Progenitor cell of endocrine pancreas (in vitro differentiated cells): ENCODE data around the gene HOXB6. TPM values are rescaled to one million over a fixed set of nuclear protein-coding genes. Genes with fewer than 3 reads are reported as not detected.

Experiments
- DNase-seq: peaks from one replicate; pipeline ENCODE4 v3.0.0; 2021; ENCODE audit warnings: low spot score; ENCODE audit not compliant: unreplicated experiment
- H3K27ac Mint-ChIP-seq: 2 replicates; pipeline ENCODE4 v1.8.0; 2021; ENCODE audit warnings: mild to moderate bottlenecking, moderate library complexity, mixed read lengths
- H3K27me3 Mint-ChIP-seq: 2 replicates; pipeline ENCODE4 v1.8.0; 2021; ENCODE audit warnings: mixed read lengths
- H3K36me3 Mint-ChIP-seq: 2 replicates; pipeline ENCODE4 v1.8.0; 2022; ENCODE audit warnings: mixed read lengths; ENCODE audit not compliant: insufficient read depth
- H3K4me1 Mint-ChIP-seq: 2 replicates; pipeline ENCODE4 v1.8.0; 2021; ENCODE audit warnings: low read depth, mixed read lengths
- H3K4me3 Mint-ChIP-seq: 2 replicates; pipeline ENCODE4 v1.8.0; 2021; ENCODE audit warnings: low read depth, mild to moderate bottlenecking, moderate library complexity, mixed read lengths
- H3K9me3 Mint-ChIP-seq: 2 replicates; pipeline ENCODE4 v1.8.0; 2021; ENCODE audit warnings: low read depth, mixed read lengths
- total RNA-seq: library from RNA; stranded (reverse); gene quantifications from 2 replicates; pipeline ENCODE4 v1.2.1, GENCODE V29; 2021
- TF ChIP-seq, protein P1 (sequence below): fragments of 200-600 bp; sonication (generic); IDR thresholded peaks from one replicate; pipeline ENCODE4 v1.5.0; 2021; ENCODE audit warnings: antibody characterized with exemption, mild to moderate bottlenecking; ENCODE audit not compliant: unreplicated experiment

Gene HOXB6
- total RNA-seq, 1 donor from 2014 or later: 0.96 TPM

DNA sequence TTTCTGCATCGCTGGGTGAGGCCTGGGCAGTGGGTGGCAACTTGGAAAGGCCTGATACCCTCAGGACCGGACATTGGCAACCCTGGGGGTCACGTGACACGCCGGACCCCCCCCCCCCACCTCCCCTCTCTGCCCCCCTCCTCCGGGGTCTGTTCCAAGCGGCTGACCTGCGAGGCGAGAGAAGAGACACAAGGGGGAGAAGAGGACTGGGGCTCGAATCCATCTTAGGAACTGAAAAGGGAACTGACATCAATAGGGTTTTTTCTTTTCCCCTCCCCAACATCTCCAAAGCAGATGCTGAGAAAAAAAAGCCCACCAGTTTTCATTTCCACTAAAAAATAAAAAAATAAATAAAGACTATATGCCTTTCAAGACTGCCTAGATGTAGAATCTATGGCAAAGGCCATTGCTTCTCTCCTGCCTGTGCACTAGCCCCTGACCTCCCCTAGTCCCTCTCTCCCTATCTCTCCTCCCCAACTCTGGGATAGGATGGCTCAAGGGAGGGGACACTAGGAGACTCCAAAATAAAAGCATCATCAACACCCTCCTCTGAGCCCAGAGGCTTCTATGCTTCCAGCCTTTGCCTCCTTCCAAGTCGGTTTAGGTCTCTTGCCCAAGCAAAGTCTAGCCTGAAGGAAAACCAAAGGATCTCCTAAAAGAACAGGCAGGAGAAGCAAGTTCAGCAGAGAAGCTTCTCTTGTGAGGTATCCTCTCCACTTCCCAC lies 52.2 kb downstream of the HOXB6 start:
- TF ChIP-seq, protein P1, sequence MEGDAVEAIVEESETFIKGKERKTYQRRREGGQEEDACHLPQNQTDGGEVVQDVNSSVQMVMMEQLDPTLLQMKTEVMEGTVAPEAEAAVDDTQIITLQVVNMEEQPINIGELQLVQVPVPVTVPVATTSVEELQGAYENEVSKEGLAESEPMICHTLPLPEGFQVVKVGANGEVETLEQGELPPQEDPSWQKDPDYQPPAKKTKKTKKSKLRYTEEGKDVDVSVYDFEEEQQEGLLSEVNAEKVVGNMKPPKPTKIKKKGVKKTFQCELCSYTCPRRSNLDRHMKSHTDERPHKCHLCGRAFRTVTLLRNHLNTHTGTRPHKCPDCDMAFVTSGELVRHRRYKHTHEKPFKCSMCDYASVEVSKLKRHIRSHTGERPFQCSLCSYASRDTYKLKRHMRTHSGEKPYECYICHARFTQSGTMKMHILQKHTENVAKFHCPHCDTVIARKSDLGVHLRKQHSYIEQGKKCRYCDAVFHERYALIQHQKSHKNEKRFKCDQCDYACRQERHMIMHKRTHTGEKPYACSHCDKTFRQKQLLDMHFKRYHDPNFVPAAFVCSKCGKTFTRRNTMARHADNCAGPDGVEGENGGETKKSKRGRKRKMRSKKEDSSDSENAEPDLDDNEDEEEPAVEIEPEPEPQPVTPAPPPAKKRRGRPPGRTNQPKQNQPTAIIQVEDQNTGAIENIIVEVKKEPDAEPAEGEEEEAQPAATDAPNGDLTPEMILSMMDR: no peak
- Mint-ChIP-seq H3K9me3 (no peaks in the 10 kb centered on the region), H3K4me1 (peaks cover 40% of the 10 kb centered on the region), H3K27me3 (peaks cover 82% of the 10 kb centered on the region), H3K27ac (peak overlapping the region; percentile 50), H3K36me3 (peaks cover 10% of the 10 kb centered on the region), H3K4me3 (peak overlapping the region; percentile 31)
- DNase-seq: no peak

DNA sequence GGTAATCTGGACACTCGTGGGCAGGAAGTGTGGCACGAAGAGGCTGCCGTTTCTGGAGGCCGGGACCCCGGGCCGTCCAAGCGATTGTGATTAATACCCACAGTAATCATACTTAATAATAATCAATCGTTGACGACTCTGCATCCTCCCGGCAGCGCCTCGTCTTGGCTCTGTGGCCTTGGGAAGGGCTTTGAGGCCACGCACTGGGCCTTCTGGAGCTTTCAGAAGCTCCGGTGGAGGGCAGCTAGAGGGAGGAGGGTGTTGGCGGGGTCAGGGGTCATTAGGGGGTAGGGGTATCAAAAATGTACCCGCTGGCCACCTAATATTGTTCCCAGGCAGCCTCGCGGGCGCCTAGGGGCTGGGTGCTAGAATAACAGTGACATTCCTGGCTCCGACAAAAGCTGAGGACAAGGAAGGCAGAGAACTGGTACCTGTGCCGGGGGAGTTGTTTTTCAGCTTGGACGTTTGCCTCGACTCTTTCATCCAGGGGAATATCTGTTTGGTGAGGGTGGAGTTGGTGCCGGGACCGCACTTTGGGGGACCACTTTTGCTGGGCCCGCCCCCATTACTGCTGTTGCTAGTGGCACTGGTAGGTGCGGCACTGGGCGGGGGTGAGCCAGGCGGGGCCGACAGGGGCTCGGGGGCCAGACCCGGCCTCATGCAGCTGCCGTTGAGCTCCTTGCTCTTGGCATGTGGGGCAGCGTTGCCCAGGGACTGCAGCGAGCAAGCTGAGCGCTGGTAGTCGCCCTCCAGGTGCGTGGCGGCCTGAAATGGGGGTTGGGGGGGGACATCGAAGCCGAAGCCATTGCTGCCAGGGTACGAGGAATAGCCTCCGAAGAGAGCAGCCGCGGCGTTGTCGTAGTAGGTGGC lies 53.0 kb downstream of the HOXB6 start:
- peaks cover 42% of the 10 kb centered on the region for H3K4me1 Mint-ChIP-seq

DNA sequence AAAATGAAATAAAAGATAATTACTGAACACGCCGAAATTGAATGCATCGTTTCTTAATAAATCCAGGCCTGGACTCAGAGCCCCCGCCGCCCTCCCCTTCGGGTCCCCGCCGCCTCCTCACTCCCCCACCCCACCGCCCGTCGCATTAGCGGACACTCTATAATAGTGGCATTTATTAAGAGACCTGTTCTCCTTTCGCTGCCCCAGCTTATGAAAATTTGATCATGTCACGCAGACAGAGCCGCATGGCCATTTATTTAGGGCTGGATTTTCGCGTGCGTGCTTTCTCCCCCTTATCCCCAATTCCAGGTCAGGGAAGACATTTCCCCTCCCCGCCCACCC lies 53.6 kb downstream of the HOXB6 start:
- Mint-ChIP-seq H3K4me3 (peak overlapping the region; percentile 31), H3K4me1 (peaks cover 41% of the 10 kb centered on the region), H3K27me3 (peaks cover 83% of the 10 kb centered on the region), H3K27ac (no peak overlapping the region), H3K36me3 (peaks cover 10% of the 10 kb centered on the region), H3K9me3 (no peaks in the 10 kb centered on the region)
- DNase-seq: no peak
- TF ChIP-seq, protein P1: no peak

More for the DNA sequence above, 53.0 kb downstream of the HOXB6 start:
- Mint-ChIP-seq H3K4me3 (no peak overlapping the region), H3K9me3 (no peaks in the 10 kb centered on the region), H3K36me3 (peaks cover 10% of the 10 kb centered on the region), H3K27ac (peak overlapping the region; percentile 27), H3K27me3 (peaks cover 83% of the 10 kb centered on the region)
- DNase-seq: no peak
- TF ChIP-seq, protein P1: no peak

DNA sequence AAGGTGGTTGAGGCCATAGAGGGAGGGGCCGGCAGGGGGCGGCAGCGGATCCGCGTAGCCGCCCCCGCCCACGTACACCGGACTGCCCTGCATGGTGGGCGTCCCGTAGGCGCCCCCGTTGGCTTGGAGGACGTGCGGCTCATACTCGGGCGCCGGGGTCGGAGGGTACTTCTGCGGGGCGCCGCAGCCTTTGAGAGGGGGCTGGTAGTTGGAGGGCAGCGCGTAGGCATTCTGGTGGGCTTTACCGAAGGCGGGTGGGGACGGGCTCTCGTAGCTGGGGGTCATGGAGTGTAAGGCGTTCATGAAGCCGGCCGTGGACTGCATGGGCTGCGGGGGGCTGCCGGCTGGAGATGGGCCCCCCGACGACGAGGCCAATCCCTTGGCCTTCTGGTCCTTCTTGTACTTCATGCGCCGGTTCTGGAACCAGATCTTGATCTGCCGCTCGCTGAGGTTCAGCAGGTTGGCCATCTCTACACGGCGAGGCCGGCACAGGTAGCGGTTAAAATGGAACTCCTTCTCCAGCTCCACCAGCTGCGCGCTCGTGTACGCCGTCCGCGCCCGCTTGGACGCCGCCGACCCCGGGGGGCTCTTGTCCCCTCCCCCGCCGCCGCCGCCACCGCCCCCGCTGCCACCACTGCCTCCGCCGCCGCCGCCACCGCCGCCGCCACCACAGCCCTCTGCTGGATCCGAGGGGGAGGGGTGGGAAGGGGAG lies 54.1 kb downstream of the HOXB6 start:
- Mint-ChIP-seq H3K4me1 (peaks cover 40% of the 10 kb centered on the region), H3K27ac (no peak overlapping the region), H3K27me3 (peaks cover 84% of the 10 kb centered on the region), H3K4me3 (peak overlapping the region; percentile 54), H3K9me3 (no peaks in the 10 kb centered on the region), H3K36me3 (peaks cover 10% of the 10 kb centered on the region)
- TF ChIP-seq, protein P1: peak; percentile 49
- no peak for DNase-seq

DNA sequence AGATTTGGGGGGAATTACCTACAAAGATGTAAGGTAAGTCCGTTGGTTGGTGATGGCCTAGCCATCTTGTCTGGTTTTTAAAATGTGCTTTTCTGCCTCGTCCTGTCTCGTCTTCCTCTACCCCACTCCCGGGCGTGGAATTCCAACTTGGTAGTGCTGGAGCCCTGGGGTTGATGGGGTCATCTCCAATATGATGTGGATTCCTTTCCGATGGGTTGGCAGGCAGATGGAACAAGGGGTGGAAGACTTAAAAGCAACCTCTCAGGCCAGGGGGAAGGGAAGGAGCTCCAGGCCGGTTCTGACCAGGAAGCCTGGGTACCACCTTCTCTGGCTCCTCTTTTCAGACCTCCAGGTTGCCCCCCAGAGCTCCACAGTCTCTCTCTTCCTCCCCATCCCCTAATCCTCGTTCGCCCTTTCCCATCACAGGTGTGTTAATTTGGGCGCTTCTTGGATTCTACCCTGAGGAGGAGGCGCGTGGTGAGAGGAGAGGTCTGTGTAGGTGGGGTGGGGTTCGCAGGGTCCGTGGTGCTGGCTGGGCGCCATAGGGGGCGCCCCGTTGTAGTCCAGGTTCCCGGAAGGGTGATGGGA lies 54.8 kb downstream of the HOXB6 start:
- Mint-ChIP-seq H3K36me3 (peaks cover 10% of the 10 kb centered on the region), H3K4me3 (peak overlapping the region; percentile 54), H3K27ac (no peak overlapping the region), H3K9me3 (no peaks in the 10 kb centered on the region), H3K4me1 (peaks cover 43% of the 10 kb centered on the region), H3K27me3 (peaks cover 90% of the 10 kb centered on the region)
- no peak for DNase-seq
- TF ChIP-seq, protein P1: no peak
